ENCODE results near the gene CD163. TPM values are rescaled to one million over a fixed set of nuclear protein-coding genes. Genes with fewer than 3 reads are reported as not detected.
"Not testable (repeated sequence)": the region's sequence is repeated elsewhere in the genome, so short reads cannot be mapped to it uniquely, and the experiment has no call there.

CD163 gene
- total RNA-seq, 4 donors from 2014 or later: 14.4 to 72.5 (median 46.7) TPM

- Histone ChIP-seq H3K27ac (no peak overlapping the region), H3K9me3 (no peaks in the 10 kb centered on the region), H3K4me3 (no peak overlapping the region), H3K36me3 (no peaks in the 10 kb centered on the region), H3K4me1 (no peaks in the 10 kb centered on the region), H3K27me3 (no peaks in the 10 kb centered on the region)
- no peak for DNase-seq
- TF ChIP-seq CTCF (IDR thresholded peaks at IDR 0.05): no peak
- no peak for TF ChIP-seq POLR2A (IDR thresholded peaks at IDR 0.05)
Observed at GRCh38 chr12:7448099-7448498, 55.5 kb downstream of the CD163 start.

- Histone ChIP-seq H3K9me3 (no peaks in the 10 kb centered on the region), H3K27me3 (no peaks in the 10 kb centered on the region), H3K27ac (no peak overlapping the region), H3K36me3 (no peaks in the 10 kb centered on the region), H3K4me1 (no peaks in the 10 kb centered on the region), H3K4me3 (no peak overlapping the region)
- no peak for TF ChIP-seq POLR2A (IDR thresholded peaks at IDR 0.05)
- DNase-seq: no peak
Observed at GRCh38 chr12:7444537-7444936, 59.0 kb downstream of the CD163 start.

DNA sequence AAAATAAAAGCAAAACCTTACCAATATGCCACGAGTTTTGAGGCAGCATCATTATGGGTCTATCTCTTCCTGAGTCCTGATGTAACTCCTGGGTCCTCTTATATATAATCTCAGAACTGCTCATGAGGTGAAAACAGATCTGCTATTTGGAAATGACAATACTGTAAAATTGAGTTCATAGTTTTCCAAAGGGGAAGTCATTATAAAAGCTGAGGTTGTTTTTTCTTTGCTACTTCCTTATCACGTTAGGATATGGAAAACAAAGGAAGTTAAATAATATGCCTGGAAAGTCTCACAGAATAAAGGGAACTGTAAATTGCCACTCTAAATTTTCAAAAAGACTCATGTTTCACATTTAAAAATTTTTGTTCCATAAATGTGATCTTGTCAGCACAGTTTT, 59.5 kb downstream of the CD163 start, which contains the start of gene CD163L1:
CD163L1 (minus strand) TSS at position 78 of the 400 bp plus-strand sequence; CDS start at position 52, 26 bp downstream.
- no peaks in the 10 kb centered on the region for H3K36me3 ChIP-seq
- H3K27ac ChIP-seq: no peak within 1 kb of the TSS
- no peaks in the 10 kb centered on the region for H3K27me3 ChIP-seq
- H3K4me3 ChIP-seq: no peak within 1 kb of the TSS
- no peak for DNase-seq
- H3K4me1 ChIP-seq: no peaks in the 10 kb centered on the region
- H3K9me3 ChIP-seq: no peaks in the 10 kb centered on the region
- TF ChIP-seq CTCF (IDR thresholded peaks at IDR 0.05): no peak
- TF ChIP-seq POLR2A (IDR thresholded peaks at IDR 0.05): no peak

DNA sequence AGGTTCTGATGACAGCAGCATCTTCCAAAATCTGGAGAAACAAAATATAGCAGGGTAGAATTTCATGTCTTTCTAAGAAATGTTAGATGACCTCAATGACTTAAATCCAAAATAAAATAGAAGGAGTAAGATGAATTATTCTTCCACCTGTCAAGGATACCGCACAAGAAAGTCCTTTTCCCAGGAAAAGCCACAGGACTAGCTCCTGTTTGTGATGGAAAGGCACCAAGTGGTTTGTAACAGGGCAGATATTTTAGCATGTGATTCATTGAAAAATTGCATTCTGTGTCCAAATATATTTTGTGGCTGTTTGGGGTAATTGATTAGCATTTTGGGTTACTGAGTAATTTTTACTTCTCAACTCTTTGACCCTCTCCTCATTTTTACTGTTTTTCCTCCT, 62.4 kb downstream of the CD163 start:
- H3K27me3 ChIP-seq: no peaks in the 10 kb centered on the region
- H3K9me3 ChIP-seq: no peaks in the 10 kb centered on the region
- H3K36me3 ChIP-seq: no peaks in the 10 kb centered on the region
- TF ChIP-seq POLR2A (IDR thresholded peaks at IDR 0.05): no peak
- no peak for TF ChIP-seq CTCF (IDR thresholded peaks at IDR 0.05)
- DNase-seq: no peak
- no peak overlapping the region for H3K4me3 ChIP-seq
- no peaks in the 10 kb centered on the region for H3K4me1 ChIP-seq
- no peak overlapping the region for H3K27ac ChIP-seq

- no peaks in the 10 kb centered on the region for H3K9me3 ChIP-seq
- peak overlapping the region in 1 of 4 donors; percentile 55 for H3K27ac ChIP-seq
- no peaks in the 10 kb centered on the region for H3K4me1 ChIP-seq
- peak in 2 of 3 donors; percentile 58 to 59 for DNase-seq
- no peaks in the 10 kb centered on the region for H3K27me3 ChIP-seq
- no peaks in the 10 kb centered on the region for H3K36me3 ChIP-seq
- peak overlapping the region in 3 of 4 donors; percentile 3 to 49 (median 40) for H3K4me3 ChIP-seq
- no peak for TF ChIP-seq POLR2A (IDR thresholded peaks at IDR 0.05)
- peak in 1 of 6 experiments; percentile 9 for TF ChIP-seq CTCF (IDR thresholded peaks at IDR 0.05)
Observed at GRCh38 chr12:7439579-7440505, 63.7 kb downstream of the CD163 start.

DNA sequence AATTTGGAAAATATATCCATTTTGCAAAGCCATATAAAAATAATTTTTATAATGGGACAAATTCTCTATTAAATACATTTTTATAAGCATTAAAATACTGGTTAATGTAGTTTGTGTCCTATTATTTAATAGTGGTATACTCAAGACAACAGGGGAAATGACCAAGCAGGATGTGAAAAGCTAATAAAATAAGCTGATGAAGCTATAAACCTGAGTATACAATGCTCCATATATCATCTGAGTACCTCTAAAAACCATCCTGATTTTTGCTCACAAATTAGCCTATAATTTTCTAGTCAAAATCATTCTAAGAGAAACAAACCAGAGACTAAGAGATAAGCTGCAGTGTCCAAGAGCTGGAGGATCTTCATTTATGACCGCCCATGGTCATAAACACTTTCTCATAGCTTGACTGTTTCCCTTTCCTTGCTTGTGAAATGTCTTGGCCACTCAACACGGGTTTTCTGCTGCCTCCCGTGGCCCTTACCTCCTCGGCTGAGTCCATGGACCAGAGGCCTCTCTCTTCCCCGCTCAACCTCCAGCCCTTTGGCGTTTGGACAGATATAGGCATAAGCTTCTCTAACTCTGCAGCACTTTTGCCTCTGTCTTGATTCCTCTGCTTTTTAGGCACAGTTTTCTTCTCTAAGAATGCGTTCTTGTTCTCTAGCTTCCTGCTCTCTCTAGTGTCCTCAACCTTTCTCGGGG, 65.1 kb downstream of the CD163 start:
- not testable (repeated sequence) for H3K36me3 ChIP-seq, H3K9me3 ChIP-seq, H3K4me3 ChIP-seq, H3K4me1 ChIP-seq, H3K27me3 ChIP-seq, DNase-seq, H3K27ac ChIP-seq

- H3K9me3 ChIP-seq, H3K27me3 ChIP-seq, DNase-seq, H3K36me3 ChIP-seq, H3K27ac ChIP-seq, H3K4me3 ChIP-seq, H3K4me1 ChIP-seq: not testable (repeated sequence)
Observed at GRCh38 chr12:7437494-7437893, 66.1 kb downstream of the CD163 start.

Measured in Peyer's patch (tissue), 4 donors.